HepG2 (cell line): Measurements from ENCODE around the gene HSD11B1. TPM values are rescaled to one million over a fixed set of nuclear protein-coding genes. Genes with fewer than 3 reads are reported as not detected.

Experiments
- ARID5B ChIP-seq: IDR thresholded peaks from 2 replicates; pipeline ENCODE4 v1.4.0; 2020; ENCODE audit warnings: mild to moderate bottlenecking, missing genetic modification reagents
- KLF16 ChIP-seq, 2 experiments: sonication (generic) in 1 of 2; formaldehyde crosslinking in 1 of 2; IDR thresholded peaks; 2 replicates each; pipeline versions ENCODE4 v1.6.1 to v1.8.0; 2016 to 2023; ENCODE audit warnings: missing genetic modification reagents in 2 of 2, missing compliant biosample characterization in 1 of 2
- NCOR1 ChIP-seq: fragments of 200-600 bp; sonication (generic); IDR thresholded peaks from 2 replicates; pipeline ENCODE4 v1.7.0; 2017; ENCODE audit warnings: antibody characterized with exemption, low read length, borderline replicate concordance
- RERE ChIP-seq: IDR thresholded peaks from 2 replicates; pipeline ENCODE4 v1.6.1; 2016; ENCODE audit warnings: low read depth, missing genetic modification reagents, missing compliant biosample characterization
- SIX4 ChIP-seq: sonication (generic); formaldehyde crosslinking; IDR thresholded peaks from 2 replicates; pipeline ENCODE4 v1.4.0; 2020; ENCODE audit warnings: missing genetic modification reagents
- SOX5 ChIP-seq: IDR thresholded peaks from 2 replicates; pipeline ENCODE4 v1.6.1; 2016; ENCODE audit warnings: borderline replicate concordance
- THRA ChIP-seq: sonication (generic); formaldehyde crosslinking; IDR thresholded peaks from 2 replicates; pipeline ENCODE4 v1.4.0; 2020; ENCODE audit warnings: missing genetic modification reagents, borderline replicate concordance
- ZNF224 ChIP-seq: sonication (generic); formaldehyde crosslinking; IDR thresholded peaks from 2 replicates; pipeline ENCODE4 v1.5.0; 2020; ENCODE audit warnings: mild to moderate bottlenecking, missing genetic modification reagents
- ZNF331 ChIP-seq: sonication (generic); formaldehyde crosslinking; IDR thresholded peaks from 2 replicates; pipeline ENCODE4 v1.4.0; 2020; ENCODE audit warnings: missing genetic modification reagents
- ZNF362 ChIP-seq: sonication (generic); formaldehyde crosslinking; IDR thresholded peaks from 2 replicates; pipeline ENCODE4 v1.4.0; 2020; ENCODE audit warnings: missing genetic modification reagents, mild to moderate bottlenecking, borderline replicate concordance
- ZNF562 ChIP-seq: sonication (generic); formaldehyde crosslinking; IDR thresholded peaks from 2 replicates; pipeline ENCODE4 v1.8.0; 2022; ENCODE audit warnings: missing genetic modification reagents, borderline replicate concordance
- ZNF598 ChIP-seq: sonication (generic); formaldehyde crosslinking; IDR thresholded peaks from 2 replicates; pipeline ENCODE4 v1.5.1; 2020; ENCODE audit warnings: mild to moderate bottlenecking, missing genetic modification reagents, borderline replicate concordance
- polyA plus RNA-seq, 8 experiments: library from polyadenylated mRNA; depleted of rRNA in 3 of 8; stranded (reverse) in 7 of 8; unstranded in 1 of 8; fragments of >200 nt; fragmentation: Illumina TruSeq in 4 of 8; extraction: Trizol in 4 of 8; gene quantifications; 2 replicates each; pipeline versions ENCODE4 v1.2.1 to v1.2.3, GENCODE V29; 2011 to 2016; ENCODE audit warnings: low read depth in 4 of 8, missing spikeins in 1 of 8, mixed read lengths in 1 of 8; ENCODE audit not compliant: insufficient read depth in 1 of 8
- total RNA-seq, 5 experiments: library from RNA; depleted of rRNA; stranded (reverse); fragments of >200 nt; fragmentation: Illumina TruSeq; extraction: Trizol; gene quantifications; 2 replicates each; pipeline ENCODE4 v1.2.3, GENCODE V29; 2016; ENCODE audit warnings: low read depth in 1 of 5

The HSD11B1 gene
- total and polyA plus RNA-seq, 2 of the 13 experiments (the other 11 are each of a cell fraction or from before 2014, with no cell fraction given) = not detected

- TF ChIP-seq RERE (CRISPR knock-in tag) (0 out of 2 replicates have a peak, but pooled peaks have one; percentile 22), THRA (CRISPR knock-in tag) (0 out of 2 replicates have a peak, but pooled peaks have one; percentile 28), ZNF562 (CRISPR knock-in tag) (no peak), NCOR1 (0 out of 2 replicates have a peak, but pooled peaks have one; percentile 37), ZNF362 (CRISPR knock-in tag) (no peak), ARID5B (CRISPR knock-in tag) (peak; percentile 67; the same call in 1 of the 2 replicates), ZNF331 (no peak), KLF16 (CRISPR knock-in tag; IDR thresholded peaks at IDR 0.05) (0 out of 4 replicates have a peak, but pooled peaks of 1 of the 2 experiments have one; percentile 25), ZNF224 (no peak), ZNF598 (CRISPR knock-in tag) (no peak), SOX5 (CRISPR knock-in tag) (peak; percentile 70; the same call in 1 of the 2 replicates), SIX4 (CRISPR knock-in tag) (no peak)
Observed at GRCh38 chr1:209673631-209674417, 30.8 kb upstream of the HSD11B1 start (continued).
